GM23338 (cell line): ENCODE results near the gene LYPD4.

ENCODE experiments used
- CREB1 ChIP-seq: fragments of 250-450 bp; sonication (Bioruptor Pico); IDR thresholded peaks from 2 replicates; pipeline ENCODE4 v1.5.0; 2020; ENCODE audit warnings: low read depth, mild to moderate bottlenecking, moderate library complexity
- CTCF ChIP-seq, 2 experiments: fragments of 200-600 bp in 1 of 2; sonication (generic) in 1 of 2; conservative IDR thresholded peaks; 2 replicates each; pipeline versions ENCODE4 v1.5.1 to v1.6.1; 2016 to 2017; ENCODE audit warnings: antibody characterized with exemption in 2 of 2, low read depth in 2 of 2, mild to moderate bottlenecking in 2 of 2, moderate library complexity in 1 of 2
- ETS1 ChIP-seq: IDR thresholded peaks from 2 replicates; pipeline ENCODE4 v1.6.1; 2016; ENCODE audit warnings: antibody characterized with exemption
- EZH2 ChIP-seq: fragments of 200-600 bp; sonication (generic); IDR thresholded peaks from one replicate; pipeline ENCODE4 v1.8.0; 2017; ENCODE audit warnings: antibody characterized with exemption, mild to moderate bottlenecking, low read depth; ENCODE audit not compliant: unreplicated experiment
- EZH2phosphoT487 ChIP-seq: fragments of 200-600 bp; sonication (generic); IDR thresholded peaks from one replicate; pipeline ENCODE4 v1.8.1; 2018; ENCODE audit warnings: antibody characterized with exemption; ENCODE audit not compliant: unreplicated experiment
- JUNB ChIP-seq: IDR thresholded peaks from one replicate; pipeline ENCODE4 v1.6.1; 2016; ENCODE audit warnings: antibody characterized with exemption; ENCODE audit not compliant: unreplicated experiment
- NANOG ChIP-seq: IDR thresholded peaks from 2 replicates; pipeline ENCODE4 v1.6.1; 2016; ENCODE audit warnings: antibody characterized with exemption, borderline replicate concordance
- POLR2AphosphoS5 ChIP-seq: IDR thresholded peaks from 2 replicates; pipeline ENCODE4 v1.6.1; 2016; ENCODE audit warnings: antibody characterized with exemption, low read depth
- REST ChIP-seq: IDR thresholded peaks from one replicate; pipeline ENCODE4 v1.6.1; 2018; ENCODE audit warnings: antibody characterized with exemption; ENCODE audit not compliant: unreplicated experiment
- STAT1 ChIP-seq: IDR thresholded peaks from one replicate; pipeline ENCODE4 v1.6.1; 2016; ENCODE audit warnings: antibody characterized with exemption; ENCODE audit not compliant: unreplicated experiment
- ZNF114 ChIP-seq: fragments of 250-450 bp; sonication (Bioruptor Pico); IDR thresholded peaks from 2 replicates; pipeline ENCODE4 v1.5.0; 2020; ENCODE audit warnings: mild to moderate bottlenecking, moderate library complexity
- ZNF331 ChIP-seq: fragments of 250-450 bp; sonication (Bioruptor Pico); IDR thresholded peaks from 2 replicates; pipeline ENCODE4 v1.5.0; 2020; ENCODE audit warnings: low read depth, mild to moderate bottlenecking, moderate library complexity

GRCh38 chr19:41868989-41869300, 24.5 kb upstream of the LYPD4 start:
- TF ChIP-seq CTCF (conservative IDR thresholded peaks at IDR 0.05; ENCODE audit: low read depth in 2 of 2) (no peak), REST (no peak), EZH2phosphoT487 (no peak), ZNF114 (no peak), POLR2AphosphoS5 (no peak), JUNB (no peak), EZH2 (no peak), ETS1 (no peak), CREB1 (CRISPR knock-in tag) (no peak), STAT1 (no peak), ZNF331 (CRISPR knock-in tag) (no peak), NANOG (no peak)
